Smooth muscle cell (in vitro differentiated cells): Measurements from ENCODE around the gene DPPA3. TPM values are rescaled to one million over a fixed set of nuclear protein-coding genes. Genes with fewer than 3 reads are reported as not detected.

Source experiments
- DNase-seq: peaks from one replicate; lab custom pipeline; 2025; ENCODE audit not compliant: unreplicated experiment; lab: John Stamatoyannopoulos, UW
- H2AFZ ChIP-seq: fragments of 200-600 bp; sonication (generic); 2 replicates; pipeline ENCODE4 v1.6.0; 2016; ENCODE audit warnings: antibody characterized with exemption, low read depth, mild to moderate bottlenecking
- H3F3A ChIP-seq: fragments of 200-600 bp; sonication (generic); 2 replicates; pipeline ENCODE4 v1.6.0; 2017; ENCODE audit warnings: antibody characterized with exemption, low read depth
- H3K27ac ChIP-seq: fragments of 200-600 bp; sonication (generic); 2 replicates; pipeline ENCODE4 v1.5.1; 2016; ENCODE audit warnings: low read depth, mild to moderate bottlenecking
- H3K27me3 ChIP-seq: fragments of 200-600 bp; sonication (generic); 2 replicates; pipeline ENCODE4 v1.6.1; 2016; ENCODE audit warnings: low read depth, mild to moderate bottlenecking
- H3K36me3 ChIP-seq: fragments of 200-600 bp; sonication (generic); 2 replicates; pipeline ENCODE4 v1.5.1; 2016; ENCODE audit warnings: low read depth
- H3K4me1 ChIP-seq: fragments of 200-600 bp; sonication (generic); 2 replicates; pipeline ENCODE4 v1.5.1; 2016; ENCODE audit warnings: low read depth
- H3K4me2 ChIP-seq: fragments of 200-600 bp; sonication (generic); 2 replicates; pipeline ENCODE4 v1.6.0; 2016; ENCODE audit warnings: mild to moderate bottlenecking
- H3K4me3 ChIP-seq: fragments of 200-600 bp; sonication (generic); 2 replicates; pipeline ENCODE4 v1.5.1; 2016; ENCODE audit warnings: mild to moderate bottlenecking
- H3K79me2 ChIP-seq: fragments of 200-600 bp; sonication (generic); 2 replicates; pipeline ENCODE4 v1.6.0; 2016; ENCODE audit warnings: low read depth, mild to moderate bottlenecking
- H3K9ac ChIP-seq: fragments of 200-600 bp; sonication (generic); 2 replicates; pipeline ENCODE4 v1.6.0; 2016; ENCODE audit warnings: low read depth
- H3K9me3 ChIP-seq: fragments of 200-600 bp; sonication (generic); replicated peaks from 2 replicates; pipeline ENCODE4 v1.5.1; 2016; ENCODE audit warnings: low read depth
- H4K20me1 ChIP-seq: fragments of 200-600 bp; sonication (generic); 2 replicates; pipeline ENCODE4 v1.6.0; 2016; ENCODE audit warnings: low read depth
- CTCF ChIP-seq: fragments of 200-600 bp; sonication (generic); IDR thresholded peaks from 2 replicates; pipeline ENCODE4 v1.5.1; 2017; ENCODE audit warnings: borderline replicate concordance, mild to moderate bottlenecking, antibody characterized with exemption; ENCODE audit not compliant: insufficient read depth, poor library complexity, severe bottlenecking
- WGBS: methylation state at CpG from one replicate; pipeline ENCODE4 v1.1.7; 2016; ENCODE audit warnings: low lambda C conversion rate; 5-methylcytosine and 5-hydroxymethylcytosine counted together
- polyA plus RNA-seq: library from polyadenylated mRNA; unstranded; fragments of >200 nt; fragmentation: Nextera tagmentation; extraction: Ambion mirVana; gene quantifications from 2 replicates; pipeline ENCODE4 v1.2.1, GENCODE V29; 2016
- total RNA-seq: library from RNA; depleted of rRNA; stranded (reverse); fragments of >200 nt; gene quantifications from 2 replicates; pipeline ENCODE4 v1.2.3, GENCODE V29; 2014

DPPA3 gene
- total and polyA plus RNA-seq, 2 experiments from 2014 or later: not detected

- TF ChIP-seq CTCF: no peak
- peaks cover 7% of the 10 kb centered on the region for H3K4me1 ChIP-seq
- H2AFZ ChIP-seq: no peak overlapping the region
- peaks cover 4% of the 10 kb centered on the region for H3K27me3 ChIP-seq
- DNase-seq: no peak
- H3K9me3 ChIP-seq: no peaks in the 10 kb centered on the region
- H3K36me3 ChIP-seq: no peaks in the 10 kb centered on the region
- H3F3A ChIP-seq: no peaks in the 10 kb centered on the region
- no peaks in the 10 kb centered on the region for H4K20me1 ChIP-seq
- H3K27ac ChIP-seq: no peak overlapping the region
- no peaks in the 10 kb centered on the region for H3K79me2 ChIP-seq
- 97% methylated on average over 20 of the region's 29 CpGs for WGBS
- H3K4me2 ChIP-seq: no peak overlapping the region
- no peak overlapping the region for H3K9ac ChIP-seq
- no peak overlapping the region for H3K4me3 ChIP-seq
Measured at GRCh38 chr12:7705846-7706245, 5.4 kb upstream of the DPPA3 start.

DNA sequence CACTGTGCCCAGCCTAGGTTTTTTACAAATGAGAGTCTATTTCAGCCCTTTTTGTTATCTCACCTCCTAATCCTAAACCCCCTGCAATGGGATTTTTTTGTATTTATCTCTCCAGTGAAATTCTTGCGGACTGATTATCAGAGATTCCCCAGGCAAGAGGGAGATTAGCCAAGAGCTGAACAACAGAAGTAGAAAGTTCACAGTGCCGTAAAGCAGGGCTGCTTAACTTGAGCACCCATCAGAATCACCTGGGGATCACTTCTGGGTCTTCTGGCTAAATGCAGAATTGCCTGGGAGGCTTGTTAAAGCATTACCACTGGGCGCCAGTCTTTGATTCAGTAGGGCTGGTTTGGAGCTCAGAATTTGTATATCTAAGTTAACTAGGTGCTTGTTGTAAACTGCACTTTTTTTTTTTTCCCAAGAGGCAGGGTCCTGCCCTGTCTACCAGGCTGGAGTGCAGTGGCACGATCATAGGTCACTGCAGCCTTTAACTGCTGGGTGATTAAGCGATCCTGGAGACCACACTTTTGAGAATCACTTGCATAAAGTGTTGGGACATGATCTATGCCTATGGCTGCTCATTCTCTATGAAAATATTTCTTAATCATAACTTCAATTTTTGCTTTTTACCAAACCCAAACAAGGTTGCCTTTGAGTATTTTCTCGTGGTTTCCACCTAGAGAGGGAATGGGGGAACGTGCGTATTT lies 1.1 kb upstream of the DPPA3 start:
- 63% methylated on average over 8 of the region's 8 CpGs for WGBS
- Histone ChIP-seq H3K79me2 (no peaks in the 10 kb centered on the region), H3K36me3 (no peaks in the 10 kb centered on the region), H3K4me1 (peaks cover 7% of the 10 kb centered on the region), H3K27me3 (peaks cover 4% of the 10 kb centered on the region), H3K4me2 (no peak overlapping the region), H3K9ac (no peak overlapping the region), H2AFZ (no peak overlapping the region), H3F3A (no peaks in the 10 kb centered on the region), H3K4me3 (no peak overlapping the region), H3K9me3 (no peaks in the 10 kb centered on the region), H4K20me1 (no peaks in the 10 kb centered on the region), H3K27ac (no peak overlapping the region)
- DNase-seq: no peak
- TF ChIP-seq CTCF: no peak

- DNase-seq: no peak
- WGBS: 86% methylated on average over 28 of the region's 28 CpGs
- no peaks in the 10 kb centered on the region for H3K36me3 ChIP-seq
- no peak overlapping the region for H3K4me3 ChIP-seq
- no peak overlapping the region for H2AFZ ChIP-seq
- H3K9me3 ChIP-seq: no peaks in the 10 kb centered on the region
- no peaks in the 10 kb centered on the region for H3F3A ChIP-seq
- peaks cover 7% of the 10 kb centered on the region for H3K4me1 ChIP-seq
- H3K27ac ChIP-seq: no peak overlapping the region
- H3K9ac ChIP-seq: no peak overlapping the region
- no peaks in the 10 kb centered on the region for H4K20me1 ChIP-seq
- H3K4me2 ChIP-seq: no peak overlapping the region
- H3K79me2 ChIP-seq: no peaks in the 10 kb centered on the region
- peaks cover 4% of the 10 kb centered on the region for H3K27me3 ChIP-seq
- no peak for TF ChIP-seq CTCF
Measured at GRCh38 chr12:7712841-7713442, 1.7 kb downstream of the DPPA3 start.

DNA sequence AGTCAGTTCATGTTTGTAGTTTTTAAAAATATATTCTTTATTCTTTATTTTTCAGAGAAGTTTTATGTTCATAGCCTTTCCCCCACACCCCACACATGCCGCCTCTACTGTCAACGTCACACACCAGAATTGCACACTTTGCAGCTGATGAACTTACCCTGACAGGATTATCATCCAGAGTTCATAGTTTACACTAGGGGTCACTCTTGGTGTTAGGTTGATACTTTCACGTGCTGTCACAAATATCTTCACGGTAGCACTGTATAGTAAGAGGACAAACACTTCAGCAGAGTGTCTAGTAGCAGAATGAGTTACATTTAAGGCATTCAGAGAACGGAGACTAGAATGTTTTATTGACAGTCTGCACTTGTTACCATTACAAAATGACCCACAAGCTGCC lies 5.1 kb downstream of the DPPA3 start:
- TF ChIP-seq CTCF: peak; percentile 27
- 21% methylated on average over 5 of the region's 5 CpGs for WGBS

More for the DNA sequence above, 5.1 kb downstream of the DPPA3 start:
- Histone ChIP-seq H3F3A (no peaks in the 10 kb centered on the region), H3K4me2 (no peak overlapping the region), H2AFZ (no peak overlapping the region), H3K4me1 (no peaks in the 10 kb centered on the region), H3K9ac (no peak overlapping the region), H3K9me3 (no peaks in the 10 kb centered on the region), H3K4me3 (no peak overlapping the region), H4K20me1 (no peaks in the 10 kb centered on the region), H3K36me3 (no peaks in the 10 kb centered on the region), H3K27me3 (no peaks in the 10 kb centered on the region), H3K27ac (no peak overlapping the region), H3K79me2 (no peaks in the 10 kb centered on the region)
- DNase-seq: no peak
